Esophagus squamous epithelium (tissue), 4 donors: ENCODE results near the gene SMIM44.

Experiments
- CTCF ChIP-seq, 6 experiments: fragments of 450-650 bp in 4 of 6; fragments of 200-600 bp in 2 of 6; sonication (generic) in 2 of 6; IDR thresholded peaks; one replicate each; pipeline ENCODE4 v1.5.1; 2016 to 2019; ENCODE audit warnings: antibody characterized with exemption in 6 of 6, mild to moderate bottlenecking in 4 of 6, moderate library complexity in 4 of 6
- POLR2A ChIP-seq, 4 donors: fragments of 450-650 bp; IDR thresholded peaks; one replicate each; pipeline ENCODE4 v1.6.1; 2017; ENCODE audit warnings: antibody characterized with exemption in 4 of 4, mild to moderate bottlenecking in 4 of 4, moderate library complexity in 3 of 4

- TF ChIP-seq CTCF (IDR thresholded peaks at IDR 0.05) (no peak), POLR2A (IDR thresholded peaks at IDR 0.05) (no peak)
Observed at GRCh38 chr19:3515891-3516422, 32.7 kb upstream of the SMIM44 start.
